WTC11 (cell line): Measurements from ENCODE around the gene MGRN1.

ENCODE experiments used
- CREB1 ChIP-seq: sonication (generic); formaldehyde crosslinking; IDR thresholded peaks from 2 replicates; pipeline ENCODE4 v1.8.0; 2023; ENCODE audit warnings: mild to moderate bottlenecking, missing genetic modification reagents
- ESRRA ChIP-seq: sonication (generic); formaldehyde crosslinking; IDR thresholded peaks from 2 replicates; pipeline ENCODE4 v1.8.1; 2022; ENCODE audit warnings: mild to moderate bottlenecking, missing genetic modification reagents, borderline replicate concordance
- NFATC4 ChIP-seq: fragments of 250-450 bp; sonication (Bioruptor Pico); IDR thresholded peaks from 2 replicates; pipeline ENCODE4 v1.9.0; 2021; ENCODE audit warnings: mild to moderate bottlenecking
- ZNF532 ChIP-seq: fragments of 250-450 bp; sonication (Bioruptor Pico); IDR thresholded peaks from 2 replicates; pipeline ENCODE4 v1.9.0; 2021; ENCODE audit warnings: mild to moderate bottlenecking, borderline replicate concordance
- TF ChIP-seq, protein P1 (sequence below): fragments of 200-600 bp; IDR thresholded peaks from 2 replicates; pipeline ENCODE4 v1.8.0; 2022; ENCODE audit warnings: antibody characterized with exemption
- TF ChIP-seq, protein P2 (sequence below): sonication (generic); formaldehyde crosslinking; IDR thresholded peaks from 2 replicates; pipeline ENCODE4 v1.8.0; 2022; ENCODE audit warnings: missing genetic modification reagents

DNA sequence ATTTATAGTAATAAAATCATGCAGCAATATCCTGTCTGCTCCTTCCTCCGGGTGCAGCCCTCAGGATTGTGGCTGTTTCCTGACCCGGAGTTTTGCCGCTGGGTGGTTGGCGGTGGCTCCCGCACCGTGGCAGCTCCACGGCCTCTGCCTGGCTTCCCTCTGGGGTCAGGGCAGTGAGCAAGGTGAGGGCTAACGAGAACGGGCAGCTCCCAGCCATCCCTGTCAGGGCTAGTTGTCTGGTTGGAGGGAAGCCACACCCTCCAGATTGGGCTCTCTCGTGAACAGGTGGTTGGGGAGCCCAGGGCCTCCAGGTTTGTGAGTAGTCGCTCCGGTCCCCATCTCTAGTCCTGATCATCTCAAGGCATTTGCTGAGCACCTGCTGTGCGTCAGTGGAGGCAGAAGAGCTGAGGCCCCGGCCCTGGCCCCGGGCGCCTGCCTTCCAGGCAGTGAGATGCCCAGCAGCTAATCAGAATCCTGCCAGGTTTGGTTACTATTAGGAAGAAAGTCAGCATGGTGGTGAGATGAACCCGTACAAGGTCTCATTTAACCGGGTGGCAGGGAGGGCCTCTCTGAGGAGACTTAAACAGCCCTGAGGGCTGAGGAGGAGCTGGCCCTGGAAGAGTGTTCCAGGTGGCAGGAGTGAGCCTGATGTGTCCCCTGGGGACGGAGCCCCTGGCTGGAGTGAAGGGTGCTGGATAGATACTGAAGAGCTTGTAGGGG lies 66.5 kb downstream of the MGRN1 start:
- TF ChIP-seq, protein P1, sequence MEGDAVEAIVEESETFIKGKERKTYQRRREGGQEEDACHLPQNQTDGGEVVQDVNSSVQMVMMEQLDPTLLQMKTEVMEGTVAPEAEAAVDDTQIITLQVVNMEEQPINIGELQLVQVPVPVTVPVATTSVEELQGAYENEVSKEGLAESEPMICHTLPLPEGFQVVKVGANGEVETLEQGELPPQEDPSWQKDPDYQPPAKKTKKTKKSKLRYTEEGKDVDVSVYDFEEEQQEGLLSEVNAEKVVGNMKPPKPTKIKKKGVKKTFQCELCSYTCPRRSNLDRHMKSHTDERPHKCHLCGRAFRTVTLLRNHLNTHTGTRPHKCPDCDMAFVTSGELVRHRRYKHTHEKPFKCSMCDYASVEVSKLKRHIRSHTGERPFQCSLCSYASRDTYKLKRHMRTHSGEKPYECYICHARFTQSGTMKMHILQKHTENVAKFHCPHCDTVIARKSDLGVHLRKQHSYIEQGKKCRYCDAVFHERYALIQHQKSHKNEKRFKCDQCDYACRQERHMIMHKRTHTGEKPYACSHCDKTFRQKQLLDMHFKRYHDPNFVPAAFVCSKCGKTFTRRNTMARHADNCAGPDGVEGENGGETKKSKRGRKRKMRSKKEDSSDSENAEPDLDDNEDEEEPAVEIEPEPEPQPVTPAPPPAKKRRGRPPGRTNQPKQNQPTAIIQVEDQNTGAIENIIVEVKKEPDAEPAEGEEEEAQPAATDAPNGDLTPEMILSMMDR, result no peak
- TF ChIP-seq ESRRA (CRISPR knock-in tag), result no peak
- TF ChIP-seq CREB1 (CRISPR knock-in tag), result no peak
- TF ChIP-seq, protein P2, sequence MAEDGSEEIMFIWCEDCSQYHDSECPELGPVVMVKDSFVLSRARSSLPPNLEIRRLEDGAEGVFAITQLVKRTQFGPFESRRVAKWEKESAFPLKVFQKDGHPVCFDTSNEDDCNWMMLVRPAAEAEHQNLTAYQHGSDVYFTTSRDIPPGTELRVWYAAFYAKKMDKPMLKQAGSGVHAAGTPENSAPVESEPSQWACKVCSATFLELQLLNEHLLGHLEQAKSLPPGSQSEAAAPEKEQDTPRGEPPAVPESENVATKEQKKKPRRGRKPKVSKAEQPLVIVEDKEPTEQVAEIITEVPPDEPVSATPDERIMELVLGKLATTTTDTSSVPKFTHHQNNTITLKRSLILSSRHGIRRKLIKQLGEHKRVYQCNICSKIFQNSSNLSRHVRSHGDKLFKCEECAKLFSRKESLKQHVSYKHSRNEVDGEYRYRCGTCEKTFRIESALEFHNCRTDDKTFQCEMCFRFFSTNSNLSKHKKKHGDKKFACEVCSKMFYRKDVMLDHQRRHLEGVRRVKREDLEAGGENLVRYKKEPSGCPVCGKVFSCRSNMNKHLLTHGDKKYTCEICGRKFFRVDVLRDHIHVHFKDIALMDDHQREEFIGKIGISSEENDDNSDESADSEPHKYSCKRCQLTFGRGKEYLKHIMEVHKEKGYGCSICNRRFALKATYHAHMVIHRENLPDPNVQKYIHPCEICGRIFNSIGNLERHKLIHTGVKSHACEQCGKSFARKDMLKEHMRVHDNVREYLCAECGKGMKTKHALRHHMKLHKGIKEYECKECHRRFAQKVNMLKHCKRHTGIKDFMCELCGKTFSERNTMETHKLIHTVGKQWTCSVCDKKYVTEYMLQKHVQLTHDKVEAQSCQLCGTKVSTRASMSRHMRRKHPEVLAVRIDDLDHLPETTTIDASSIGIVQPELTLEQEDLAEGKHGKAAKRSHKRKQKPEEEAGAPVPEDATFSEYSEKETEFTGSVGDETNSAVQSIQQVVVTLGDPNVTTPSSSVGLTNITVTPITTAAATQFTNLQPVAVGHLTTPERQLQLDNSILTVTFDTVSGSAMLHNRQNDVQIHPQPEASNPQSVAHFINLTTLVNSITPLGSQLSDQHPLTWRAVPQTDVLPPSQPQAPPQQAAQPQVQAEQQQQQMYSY (CRISPR knock-in tag), result no peak
- no peak for TF ChIP-seq NFATC4
- no peak for TF ChIP-seq ZNF532 (CRISPR knock-in tag)
